ENCODE data around the gene CSTF1. TPM values are rescaled to one million over a fixed set of nuclear protein-coding genes. Genes with fewer than 3 reads are reported as not detected.

Gene CSTF1
- total and polyA plus RNA-seq, 2 of the 8 experiments (the other 6 are each of a cell fraction or from before 2014, with no cell fraction given) = 59.4 to 83.5 TPM

DNA sequence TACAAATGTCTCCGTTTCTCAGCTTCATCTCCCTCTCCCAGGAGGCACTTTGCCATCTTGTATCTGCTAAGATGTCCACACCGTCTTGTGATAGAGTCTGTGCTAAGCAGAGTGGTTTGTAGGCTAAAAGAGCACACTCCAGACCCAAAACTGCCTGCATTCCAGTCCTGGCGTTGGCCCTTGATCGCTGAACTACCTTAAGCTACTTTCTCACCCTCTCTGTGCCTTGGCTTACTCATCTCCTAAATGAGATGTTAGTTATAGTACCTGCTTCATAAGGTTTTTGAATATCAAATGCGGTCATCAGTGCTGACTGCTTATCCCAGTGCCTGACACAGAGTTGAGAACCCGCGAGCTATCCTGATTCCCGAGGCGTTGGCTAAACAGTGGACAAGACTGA lies 33.6 kb downstream of the CSTF1 start (continued):
- TF ChIP-seq, protein P1, sequence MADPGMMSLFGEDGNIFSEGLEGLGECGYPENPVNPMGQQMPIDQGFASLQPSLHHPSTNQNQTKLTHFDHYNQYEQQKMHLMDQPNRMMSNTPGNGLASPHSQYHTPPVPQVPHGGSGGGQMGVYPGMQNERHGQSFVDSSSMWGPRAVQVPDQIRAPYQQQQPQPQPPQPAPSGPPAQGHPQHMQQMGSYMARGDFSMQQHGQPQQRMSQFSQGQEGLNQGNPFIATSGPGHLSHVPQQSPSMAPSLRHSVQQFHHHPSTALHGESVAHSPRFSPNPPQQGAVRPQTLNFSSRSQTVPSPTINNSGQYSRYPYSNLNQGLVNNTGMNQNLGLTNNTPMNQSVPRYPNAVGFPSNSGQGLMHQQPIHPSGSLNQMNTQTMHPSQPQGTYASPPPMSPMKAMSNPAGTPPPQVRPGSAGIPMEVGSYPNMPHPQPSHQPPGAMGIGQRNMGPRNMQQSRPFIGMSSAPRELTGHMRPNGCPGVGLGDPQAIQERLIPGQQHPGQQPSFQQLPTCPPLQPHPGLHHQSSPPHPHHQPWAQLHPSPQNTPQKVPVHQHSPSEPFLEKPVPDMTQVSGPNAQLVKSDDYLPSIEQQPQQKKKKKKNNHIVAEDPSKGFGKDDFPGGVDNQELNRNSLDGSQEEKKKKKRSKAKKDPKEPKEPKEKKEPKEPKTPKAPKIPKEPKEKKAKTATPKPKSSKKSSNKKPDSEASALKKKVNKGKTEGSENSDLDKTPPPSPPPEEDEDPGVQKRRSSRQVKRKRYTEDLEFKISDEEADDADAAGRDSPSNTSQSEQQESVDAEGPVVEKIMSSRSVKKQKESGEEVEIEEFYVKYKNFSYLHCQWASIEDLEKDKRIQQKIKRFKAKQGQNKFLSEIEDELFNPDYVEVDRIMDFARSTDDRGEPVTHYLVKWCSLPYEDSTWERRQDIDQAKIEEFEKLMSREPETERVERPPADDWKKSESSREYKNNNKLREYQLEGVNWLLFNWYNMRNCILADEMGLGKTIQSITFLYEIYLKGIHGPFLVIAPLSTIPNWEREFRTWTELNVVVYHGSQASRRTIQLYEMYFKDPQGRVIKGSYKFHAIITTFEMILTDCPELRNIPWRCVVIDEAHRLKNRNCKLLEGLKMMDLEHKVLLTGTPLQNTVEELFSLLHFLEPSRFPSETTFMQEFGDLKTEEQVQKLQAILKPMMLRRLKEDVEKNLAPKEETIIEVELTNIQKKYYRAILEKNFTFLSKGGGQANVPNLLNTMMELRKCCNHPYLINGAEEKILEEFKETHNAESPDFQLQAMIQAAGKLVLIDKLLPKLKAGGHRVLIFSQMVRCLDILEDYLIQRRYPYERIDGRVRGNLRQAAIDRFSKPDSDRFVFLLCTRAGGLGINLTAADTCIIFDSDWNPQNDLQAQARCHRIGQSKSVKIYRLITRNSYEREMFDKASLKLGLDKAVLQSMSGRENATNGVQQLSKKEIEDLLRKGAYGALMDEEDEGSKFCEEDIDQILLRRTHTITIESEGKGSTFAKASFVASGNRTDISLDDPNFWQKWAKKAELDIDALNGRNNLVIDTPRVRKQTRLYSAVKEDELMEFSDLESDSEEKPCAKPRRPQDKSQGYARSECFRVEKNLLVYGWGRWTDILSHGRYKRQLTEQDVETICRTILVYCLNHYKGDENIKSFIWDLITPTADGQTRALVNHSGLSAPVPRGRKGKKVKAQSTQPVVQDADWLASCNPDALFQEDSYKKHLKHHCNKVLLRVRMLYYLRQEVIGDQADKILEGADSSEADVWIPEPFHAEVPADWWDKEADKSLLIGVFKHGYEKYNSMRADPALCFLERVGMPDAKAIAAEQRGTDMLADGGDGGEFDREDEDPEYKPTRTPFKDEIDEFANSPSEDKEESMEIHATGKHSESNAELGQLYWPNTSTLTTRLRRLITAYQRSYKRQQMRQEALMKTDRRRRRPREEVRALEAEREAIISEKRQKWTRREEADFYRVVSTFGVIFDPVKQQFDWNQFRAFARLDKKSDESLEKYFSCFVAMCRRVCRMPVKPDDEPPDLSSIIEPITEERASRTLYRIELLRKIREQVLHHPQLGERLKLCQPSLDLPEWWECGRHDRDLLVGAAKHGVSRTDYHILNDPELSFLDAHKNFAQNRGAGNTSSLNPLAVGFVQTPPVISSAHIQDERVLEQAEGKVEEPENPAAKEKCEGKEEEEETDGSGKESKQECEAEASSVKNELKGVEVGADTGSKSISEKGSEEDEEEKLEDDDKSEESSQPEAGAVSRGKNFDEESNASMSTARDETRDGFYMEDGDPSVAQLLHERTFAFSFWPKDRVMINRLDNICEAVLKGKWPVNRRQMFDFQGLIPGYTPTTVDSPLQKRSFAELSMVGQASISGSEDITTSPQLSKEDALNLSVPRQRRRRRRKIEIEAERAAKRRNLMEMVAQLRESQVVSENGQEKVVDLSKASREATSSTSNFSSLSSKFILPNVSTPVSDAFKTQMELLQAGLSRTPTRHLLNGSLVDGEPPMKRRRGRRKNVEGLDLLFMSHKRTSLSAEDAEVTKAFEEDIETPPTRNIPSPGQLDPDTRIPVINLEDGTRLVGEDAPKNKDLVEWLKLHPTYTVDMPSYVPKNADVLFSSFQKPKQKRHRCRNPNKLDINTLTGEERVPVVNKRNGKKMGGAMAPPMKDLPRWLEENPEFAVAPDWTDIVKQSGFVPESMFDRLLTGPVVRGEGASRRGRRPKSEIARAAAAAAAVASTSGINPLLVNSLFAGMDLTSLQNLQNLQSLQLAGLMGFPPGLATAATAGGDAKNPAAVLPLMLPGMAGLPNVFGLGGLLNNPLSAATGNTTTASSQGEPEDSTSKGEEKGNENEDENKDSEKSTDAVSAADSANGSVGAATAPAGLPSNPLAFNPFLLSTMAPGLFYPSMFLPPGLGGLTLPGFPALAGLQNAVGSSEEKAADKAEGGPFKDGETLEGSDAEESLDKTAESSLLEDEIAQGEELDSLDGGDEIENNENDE (IDR thresholded peaks at IDR 0.05; ENCODE audit: insufficient replicate concordance, low read length) = no peak
- TF ChIP-seq BRCA1 (IDR thresholded peaks at IDR 0.05; ENCODE audit: low read depth, low read length) (no peak), SRF (IDR thresholded peaks at IDR 0.05; ENCODE audit: low read depth, low read length) (no peak), PHF8 (conservative IDR thresholded peaks at IDR 0.05; ENCODE audit: low read depth, low read length) (no peak), CREB1 (IDR thresholded peaks at IDR 0.05) (no peak), SIRT6 (IDR thresholded peaks at IDR 0.05; ENCODE audit: low read length) (no peak), YY1 (IDR thresholded peaks at IDR 0.05; ENCODE audit: low read depth, low read length) (no peak), KDM1A (IDR thresholded peaks at IDR 0.05; ENCODE audit: borderline replicate concordance, low read length) (no peak), MAFK (IDR thresholded peaks at IDR 0.05; ENCODE audit: low read depth, low read length) (no peak), POU5F1 (IDR thresholded peaks at IDR 0.05; ENCODE audit: low read depth, low read length) (no peak), SAP30 (IDR thresholded peaks at IDR 0.05; ENCODE audit: insufficient read depth, insufficient replicate concordance, low read length) (no peak)
